Gastrocnemius medialis (tissue), 4 donors: ENCODE data around the gene USP2. TPM values are rescaled to one million over a fixed set of nuclear protein-coding genes. Genes with fewer than 3 reads are reported as not detected.
A peak's percentile ranks its signal among the peaks of the same experiment; 100 is the strongest.

ENCODE experiments used
- ATAC-seq, 2 donors: fragments of 150-250 bp; one replicate each; pipeline ENCODE4 v1.9.1; 2016
- DNase-seq, 2 donors: peaks; one replicate each; pipeline ENCODE4 v3.0.0-alpha.2; 2019
- H3K27ac ChIP-seq, 4 donors: fragments of 200-600 bp; sonication (generic); 1 replicate in 1 of 4; 2 replicates in 3 of 4; pipeline ENCODE4 v1.5.1; 2016 to 2018; ENCODE audit warnings: mild to moderate bottlenecking in 2 of 4, moderate library complexity in 1 of 4
- H3K27me3 ChIP-seq, 3 donors: fragments of 200-600 bp; sonication (generic) in 2 of 3; 1 replicate in 1 of 3; 2 replicates in 2 of 3; pipeline versions ENCODE4 v1.5.1 to v1.6.0; 2016 to 2019; ENCODE audit warnings: mild to moderate bottlenecking in 1 of 3, moderate library complexity in 1 of 3
- H3K36me3 ChIP-seq, 2 donors: fragments of 200-600 bp; sonication (generic) in 1 of 2; one replicate each; pipeline ENCODE4 v1.5.1; 2017 to 2018
- H3K4me1 ChIP-seq, 2 donors: fragments of 200-600 bp; sonication (generic) in 1 of 2; one replicate each; pipeline ENCODE4 v1.5.1; 2016 to 2017; ENCODE audit warnings: mild to moderate bottlenecking in 2 of 2
- H3K4me3 ChIP-seq, 4 donors: fragments of 200-600 bp; sonication (generic) in 3 of 4; 1 replicate in 1 of 4; 2 replicates in 3 of 4; pipeline ENCODE4 v1.5.1; 2016 to 2019; ENCODE audit warnings: mild to moderate bottlenecking in 2 of 4
- H3K9me3 ChIP-seq, 3 donors: fragments of 200-600 bp; sonication (generic) in 2 of 3; 1 replicate in 1 of 3; 2 replicates in 2 of 3; pipeline ENCODE4 v1.5.1; 2016 to 2019
- POLR2A ChIP-seq, 2 donors: fragments of 450-650 bp; IDR thresholded peaks; one replicate each; pipeline ENCODE4 v1.6.1; 2017; ENCODE audit warnings: antibody characterized with exemption in 2 of 2, mild to moderate bottlenecking in 2 of 2, moderate library complexity in 2 of 2
- in situ Hi-C, 4 donors: fragments of 200-750 bp; cut with MboI; loops; one replicate each; pipeline versions ENCODE4 v1.15.0 to v1.8.0; 2017; ENCODE audit warnings: low sequenced_read_pairs in 4 of 4
- intact Hi-C: fragments of 100-400 bp; cut with DNase I; formaldehyde crosslinking; loops from one replicate; pipeline ENCODE4 v1.15.1; 2023; ENCODE audit warnings: low total_unique reads
- total RNA-seq, 4 donors: library from RNA; depleted of rRNA; stranded (reverse); fragments of >200 nt; gene quantifications; one replicate each; pipeline versions ENCODE4 v1.1.0 to v1.2.3, GENCODE V29; 2016
- TF ChIP-seq, protein P1 (sequence below), 5 experiments: fragments of 450-650 bp in 3 of 5; fragments of 200-600 bp in 2 of 5; sonication (generic) in 2 of 5; IDR thresholded peaks in 4 of 5; conservative IDR thresholded peaks in 1 of 5; 1 replicate in 4 of 5; 2 replicates in 1 of 5; pipeline ENCODE4 v1.5.1; 2016 to 2019; ENCODE audit warnings: antibody characterized with exemption in 5 of 5, mild to moderate bottlenecking in 3 of 5, moderate library complexity in 3 of 5

The USP2 gene
- total RNA-seq, 4 donors from 2014 or later, result 19.4 to 105 (median 46.0) TPM

DNA sequence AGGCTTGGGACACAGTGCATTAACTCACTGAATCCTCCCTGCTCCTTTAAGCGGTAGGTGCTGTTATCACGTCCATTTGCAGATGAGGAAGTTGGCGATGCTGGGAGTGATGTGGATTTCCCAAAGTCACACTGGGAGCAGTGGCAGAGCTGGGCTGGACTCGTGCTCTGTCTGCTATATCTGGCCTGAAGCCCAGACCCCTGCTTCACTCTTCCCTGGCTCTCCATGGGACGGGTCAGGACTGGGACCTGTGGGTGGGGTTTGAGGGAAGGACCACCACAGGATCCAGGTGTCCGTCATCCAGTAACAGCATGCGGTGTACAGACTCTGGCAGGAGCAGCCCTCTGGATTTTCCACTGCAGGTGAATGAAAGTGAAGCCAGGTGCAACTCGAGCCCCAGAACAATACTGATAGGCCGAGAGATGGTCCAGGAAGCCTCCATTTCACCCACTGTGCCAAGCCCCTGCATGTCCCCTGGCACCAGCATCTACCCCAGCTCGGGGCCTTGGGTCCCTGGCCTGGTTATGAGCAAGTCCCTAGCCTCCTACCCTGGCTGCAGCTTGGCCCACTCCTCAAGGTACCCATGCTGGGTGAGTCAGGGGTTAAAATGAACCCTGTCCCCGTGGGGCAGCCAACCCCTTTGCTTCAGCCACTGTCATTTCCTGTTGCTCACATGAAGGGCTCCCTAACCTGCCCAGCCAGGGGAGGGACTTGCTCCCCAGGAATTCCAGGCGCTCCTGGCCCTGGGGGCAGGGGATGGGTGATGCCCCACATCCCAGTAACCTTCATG is 4.2 kb downstream of the USP2 start:
- Histone ChIP-seq H3K4me1 (peaks cover 76 to 84% of the 10 kb centered on the region in 2 donors), H3K27ac (peak overlapping the region; percentile 96 to 99 (median 98)), H3K27me3 (no peaks in the 10 kb centered on the region), H3K4me3 (peak overlapping the region; percentile 60 to 73 (median 67)), H3K36me3 (no peaks in the 10 kb centered on the region), H3K9me3 (no peaks in the 10 kb centered on the region)
- peak in 1 of 2 donors; percentile 30 for TF ChIP-seq POLR2A (IDR thresholded peaks at IDR 0.05)
- TF ChIP-seq, protein P1, sequence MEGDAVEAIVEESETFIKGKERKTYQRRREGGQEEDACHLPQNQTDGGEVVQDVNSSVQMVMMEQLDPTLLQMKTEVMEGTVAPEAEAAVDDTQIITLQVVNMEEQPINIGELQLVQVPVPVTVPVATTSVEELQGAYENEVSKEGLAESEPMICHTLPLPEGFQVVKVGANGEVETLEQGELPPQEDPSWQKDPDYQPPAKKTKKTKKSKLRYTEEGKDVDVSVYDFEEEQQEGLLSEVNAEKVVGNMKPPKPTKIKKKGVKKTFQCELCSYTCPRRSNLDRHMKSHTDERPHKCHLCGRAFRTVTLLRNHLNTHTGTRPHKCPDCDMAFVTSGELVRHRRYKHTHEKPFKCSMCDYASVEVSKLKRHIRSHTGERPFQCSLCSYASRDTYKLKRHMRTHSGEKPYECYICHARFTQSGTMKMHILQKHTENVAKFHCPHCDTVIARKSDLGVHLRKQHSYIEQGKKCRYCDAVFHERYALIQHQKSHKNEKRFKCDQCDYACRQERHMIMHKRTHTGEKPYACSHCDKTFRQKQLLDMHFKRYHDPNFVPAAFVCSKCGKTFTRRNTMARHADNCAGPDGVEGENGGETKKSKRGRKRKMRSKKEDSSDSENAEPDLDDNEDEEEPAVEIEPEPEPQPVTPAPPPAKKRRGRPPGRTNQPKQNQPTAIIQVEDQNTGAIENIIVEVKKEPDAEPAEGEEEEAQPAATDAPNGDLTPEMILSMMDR (IDR thresholded peaks at IDR 0.05 in 4 of 5, conservative IDR thresholded peaks at IDR 0.05 in 1 of 5), result no peak
- intact Hi-C loops (no loop called here), in situ Hi-C loops (no loop called here)
- no peak for ATAC-seq
- DNase-seq, result peak in 1 of 2 donors; percentile 70

DNA sequence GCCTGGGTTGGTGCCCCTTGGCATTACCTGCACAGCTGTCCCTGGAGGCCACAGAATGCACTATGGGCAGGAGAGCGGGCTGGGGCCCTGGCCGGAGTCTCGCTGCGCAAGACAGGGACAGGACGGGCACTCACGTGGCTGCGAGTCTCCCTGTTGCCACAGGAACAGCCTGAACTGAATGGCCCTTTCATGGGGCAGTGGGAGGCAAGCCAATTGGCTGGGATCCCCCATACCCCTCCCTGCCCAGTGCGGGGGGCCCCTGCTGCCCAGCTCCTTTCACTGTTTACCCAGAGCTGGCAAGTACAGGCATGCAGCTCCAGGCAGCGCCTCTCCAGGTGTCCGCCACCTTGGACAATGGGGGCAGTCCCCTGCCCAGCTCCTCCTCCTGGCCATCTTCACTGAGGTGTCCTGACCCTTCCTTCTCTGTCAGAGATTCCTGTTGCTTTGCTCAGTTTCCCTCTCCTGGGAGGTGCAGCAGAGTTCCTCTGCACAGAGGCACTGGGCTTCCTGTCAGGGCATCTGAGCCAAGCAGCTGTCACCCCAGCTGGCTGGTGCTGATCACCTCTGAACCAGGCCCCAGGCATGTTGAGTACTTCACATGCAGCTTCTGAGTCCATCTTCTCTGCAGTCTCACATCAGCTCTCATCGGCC is 5.2 kb downstream of the USP2 start:
- H3K9me3 ChIP-seq, result no peaks in the 10 kb centered on the region
- ATAC-seq (peak; percentile 21 to 28), DNase-seq (peak; percentile 72 to 87)
- H3K27me3 ChIP-seq, result no peaks in the 10 kb centered on the region
- H3K27ac ChIP-seq, result peak overlapping the region; percentile 96 to 99 (median 98)
- H3K36me3 ChIP-seq, result no peaks in the 10 kb centered on the region
- in situ Hi-C loops, result no loop called here
- H3K4me3 ChIP-seq, result peak overlapping the region; percentile 40 to 73 (median 64)
- TF ChIP-seq POLR2A (IDR thresholded peaks at IDR 0.05), result no peak
- TF ChIP-seq, protein P1 (IDR thresholded peaks at IDR 0.05 in 4 of 5, conservative IDR thresholded peaks at IDR 0.05 in 1 of 5), result peak in 1 of 5 experiments; percentile 3
- peaks cover 80 to 88% of the 10 kb centered on the region in 2 donors for H3K4me1 ChIP-seq
- intact Hi-C loops, result loop anchor here (1.0 kb wide), 1 partner anchor 8 kb away; no protein-coding TSS in a partner anchor

DNA sequence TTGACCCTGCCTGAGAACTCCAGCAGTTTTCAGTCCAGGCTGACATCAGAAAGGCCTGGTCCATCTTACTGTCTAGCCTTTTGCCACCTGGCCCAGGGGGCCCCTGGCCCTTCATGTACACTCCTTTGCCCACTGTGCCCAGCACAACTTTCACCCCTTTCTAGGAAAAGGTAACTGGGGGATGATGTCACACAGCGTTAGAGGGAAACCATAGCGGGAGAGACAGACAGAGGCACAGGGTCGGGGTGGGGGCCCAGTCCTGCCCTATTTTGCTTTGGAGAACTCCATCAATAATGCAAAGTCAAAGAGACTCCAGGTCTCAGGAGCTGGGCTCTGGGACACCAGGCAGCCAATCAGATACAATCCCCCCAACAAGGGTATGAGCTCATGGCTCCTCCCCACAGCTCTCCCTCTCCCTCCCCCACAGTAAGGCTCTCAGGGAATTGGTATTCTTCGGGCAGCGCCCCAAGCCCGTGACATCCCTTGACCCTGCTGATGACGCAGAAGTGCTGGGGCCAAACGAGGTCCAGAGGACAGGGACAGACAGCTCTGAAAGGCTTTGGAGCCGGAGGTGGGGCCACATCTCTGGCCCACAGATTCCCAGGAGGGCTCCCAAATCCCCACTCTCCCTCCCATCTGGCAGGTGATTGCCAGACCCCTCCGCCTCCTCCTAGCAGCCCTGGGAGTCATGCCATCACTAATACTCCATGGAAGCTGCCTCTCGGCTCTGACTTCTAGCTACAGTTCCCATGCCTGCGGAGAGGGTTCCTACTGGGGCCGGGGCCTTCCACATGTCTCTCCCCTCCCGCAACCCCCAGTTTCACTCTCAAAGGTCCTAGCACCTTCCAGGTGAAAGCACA is 5.9 kb downstream of the USP2 start:
- DNase-seq (peak in 1 of 2 donors; percentile 88), ATAC-seq (peak; percentile 12 to 14)
- H3K9me3 ChIP-seq, result no peaks in the 10 kb centered on the region
- H3K27me3 ChIP-seq, result no peaks in the 10 kb centered on the region
- H3K27ac ChIP-seq, result peak overlapping the region; percentile 96 to 99 (median 98)
- TF ChIP-seq, protein P1 (IDR thresholded peaks at IDR 0.05 in 4 of 5, conservative IDR thresholded peaks at IDR 0.05 in 1 of 5), result no peak
- peak; percentile 71 to 73 for TF ChIP-seq POLR2A (IDR thresholded peaks at IDR 0.05)
- peaks cover 80 to 88% of the 10 kb centered on the region in 2 donors for H3K4me1 ChIP-seq
- intact Hi-C loops (loop anchor here (1.0 kb wide), 1 partner anchor 7 kb away; no protein-coding TSS in a partner anchor), in situ Hi-C loops (no loop called here)
- no peaks in the 10 kb centered on the region for H3K36me3 ChIP-seq
- peak overlapping the region; percentile 24 to 67 (median 50) for H3K4me3 ChIP-seq

DNA sequence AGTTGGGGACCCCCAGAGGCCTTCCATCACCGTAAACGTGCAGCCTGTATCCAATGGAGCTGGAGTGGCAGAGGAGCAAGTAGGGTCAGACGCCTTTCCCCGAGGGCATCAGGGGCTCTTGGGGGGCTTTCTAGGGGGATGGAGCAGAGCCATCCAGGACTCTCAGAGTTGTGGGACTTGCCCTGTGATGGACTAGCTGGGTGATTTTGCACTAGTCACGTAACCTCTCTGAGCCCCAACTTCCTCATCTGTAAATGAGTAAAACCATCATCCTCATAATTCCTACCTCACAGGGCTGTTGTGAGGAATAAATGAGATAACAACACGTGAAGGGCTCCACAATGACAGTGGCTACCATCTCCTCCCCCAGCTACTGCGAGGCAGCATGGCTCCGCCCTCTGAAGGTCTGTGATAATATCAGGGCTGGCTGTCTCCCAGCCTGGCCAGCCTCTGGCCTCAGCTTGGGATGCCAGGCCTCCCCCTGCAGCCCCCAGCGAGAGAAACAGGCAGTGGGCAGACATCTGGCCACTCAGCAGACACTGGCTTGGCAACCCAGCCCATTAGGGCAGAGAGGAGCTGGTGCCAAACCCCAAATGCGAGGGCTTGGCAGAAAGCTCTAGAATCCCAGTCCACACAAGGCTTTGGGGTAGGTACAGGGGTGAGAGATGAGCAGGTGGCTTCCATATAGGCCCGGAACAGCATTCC is 6.7 kb downstream of the USP2 start:
- H3K4me1 ChIP-seq, result peaks cover 82 to 89% of the 10 kb centered on the region in 2 donors
- intact Hi-C loops (loop anchor here (1.0 kb wide), 1 partner anchor 18 kb away; no protein-coding TSS in a partner anchor), in situ Hi-C loops (no loop called here)
- TF ChIP-seq, protein P1 (IDR thresholded peaks at IDR 0.05 in 4 of 5, conservative IDR thresholded peaks at IDR 0.05 in 1 of 5), result no peak
- TF ChIP-seq POLR2A (IDR thresholded peaks at IDR 0.05), result no peak
- no peaks in the 10 kb centered on the region for H3K36me3 ChIP-seq
- DNase-seq (peak in 1 of 2 donors; percentile 51), ATAC-seq (no peak)
- H3K4me3 ChIP-seq, result peak overlapping the region; percentile 12 to 67 (median 27)
- no peaks in the 10 kb centered on the region for H3K27me3 ChIP-seq
- H3K9me3 ChIP-seq, result no peaks in the 10 kb centered on the region
- peak overlapping the region; percentile 96 to 99 (median 98) for H3K27ac ChIP-seq
